ENCODE results near the gene VOPP1. TPM values are rescaled to one million over a fixed set of nuclear protein-coding genes. Genes with fewer than 3 reads are reported as not detected.

VOPP1 gene
- polyA plus RNA-seq, 3 donors from 2014 or later = 54.0 to 119 (median 57.9) TPM

DNA sequence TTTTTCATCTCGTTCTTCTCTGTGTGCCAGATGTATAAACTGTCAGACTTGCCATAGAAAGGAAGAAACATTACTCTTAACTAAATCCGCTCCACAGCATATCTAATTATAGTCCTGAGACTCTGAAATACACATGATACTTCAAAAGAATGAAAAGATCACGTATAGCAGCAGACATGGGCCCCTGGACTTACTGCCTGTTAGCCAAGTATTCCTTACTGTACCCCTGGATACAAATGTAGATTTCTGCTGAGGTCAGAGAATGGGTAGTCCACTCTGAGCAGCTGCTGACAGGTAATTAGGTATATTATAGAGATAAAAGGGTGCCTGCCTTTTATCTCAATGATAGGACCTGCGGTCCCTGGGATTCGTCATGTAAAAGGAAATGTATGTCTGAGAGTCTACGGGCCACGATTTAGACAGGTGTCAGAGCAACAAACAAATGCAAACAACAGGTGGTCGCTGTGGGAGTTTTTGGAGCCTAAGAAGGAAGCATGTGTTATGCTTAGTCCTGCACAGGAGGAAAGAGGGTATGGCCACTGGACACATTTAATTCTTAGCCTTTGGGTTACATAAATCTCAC lies 69.4 kb downstream of the VOPP1 start:
- peaks cover 63 to 84% of the 10 kb centered on the region in 2 donors for H3K4me1 Mint-ChIP-seq
- peaks cover 0 to 3% (median 0%) of the 10 kb centered on the region in 3 donors for H3K27me3 Mint-ChIP-seq (ENCODE audit: low read depth in 3 of 3)
- H3K36me3 Mint-ChIP-seq = no peaks in the 10 kb centered on the region
- DNase-seq = no peak
- H3K9me3 Mint-ChIP-seq = no peaks in the 10 kb centered on the region
- H3K4me3 Mint-ChIP-seq = no peak overlapping the region
- H3K27ac Mint-ChIP-seq = peak overlapping the region in 3 of 6 donors; percentile 6 to 66 (median 36)

DNA sequence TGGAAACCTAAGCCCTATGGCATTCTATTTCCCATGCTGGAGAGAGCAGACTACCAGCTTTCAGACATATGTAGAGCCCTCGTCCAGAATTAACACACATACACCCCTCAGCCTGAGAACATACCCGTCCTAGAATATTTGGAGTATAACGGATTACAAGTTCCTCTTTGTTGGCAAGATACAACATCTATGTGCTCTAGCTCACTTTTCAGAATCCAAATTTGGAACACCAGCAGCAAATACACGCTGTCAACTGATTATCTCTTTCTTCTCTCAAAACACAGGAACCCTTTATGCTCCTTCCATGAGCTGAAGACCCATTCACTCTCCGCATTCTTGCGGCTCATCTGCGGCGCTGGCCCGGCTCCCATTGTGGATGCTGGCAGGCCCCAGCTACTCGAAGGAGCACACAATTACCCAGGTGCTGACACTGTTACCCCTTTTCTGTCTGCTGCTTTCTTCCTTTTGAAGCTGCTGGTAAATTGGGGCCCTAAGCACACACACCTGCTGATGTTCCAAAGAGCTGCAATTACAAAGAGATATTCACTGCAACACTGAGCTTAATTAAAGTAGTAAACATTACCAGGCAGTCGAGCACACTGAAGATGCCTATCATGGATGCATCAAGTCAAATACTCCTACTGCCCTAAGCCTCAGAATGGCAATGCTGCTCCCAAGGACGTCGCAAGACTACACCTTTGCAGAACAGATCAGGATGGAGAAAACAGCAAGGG lies 70.0 kb downstream of the VOPP1 start:
- Mint-ChIP-seq H3K36me3 (no peaks in the 10 kb centered on the region), H3K4me1 (peaks cover 65 to 84% of the 10 kb centered on the region in 2 donors), H3K27me3 (ENCODE audit: low read depth in 3 of 3) (peaks cover 0 to 3% (median 0%) of the 10 kb centered on the region in 3 donors), H3K9me3 (no peaks in the 10 kb centered on the region), H3K27ac (no peak overlapping the region), H3K4me3 (no peak overlapping the region)
- DNase-seq = no peak

DNA sequence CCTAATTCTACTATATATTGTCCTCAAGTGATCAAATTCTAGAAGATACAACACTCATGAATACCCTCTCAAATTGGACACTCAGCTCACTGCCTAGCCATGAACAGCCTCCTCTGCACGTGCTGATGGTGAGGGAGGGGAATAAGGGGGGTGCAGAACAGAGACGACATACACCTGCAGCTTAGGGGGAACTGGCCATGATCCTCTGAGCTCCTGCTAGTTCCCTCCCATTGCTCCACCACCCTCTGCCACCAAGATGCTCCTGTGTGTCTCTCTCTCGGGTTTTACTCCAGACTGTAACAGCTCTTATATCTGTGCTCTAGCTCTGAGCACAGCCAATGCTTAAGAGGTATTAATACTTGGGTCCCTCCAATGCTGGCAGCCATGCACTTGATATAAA lies 70.7 kb downstream of the VOPP1 start:
- peaks cover 0 to 3% (median 0%) of the 10 kb centered on the region in 3 donors for H3K27me3 Mint-ChIP-seq (ENCODE audit: low read depth in 3 of 3)
- H3K36me3 Mint-ChIP-seq = peaks cover 0 to under 1% (median 0%) of the 10 kb centered on the region in 3 donors
- DNase-seq = no peak
- peaks cover 68 to 88% of the 10 kb centered on the region in 2 donors for H3K4me1 Mint-ChIP-seq
- no peaks in the 10 kb centered on the region for H3K9me3 Mint-ChIP-seq
- H3K4me3 Mint-ChIP-seq = no peak overlapping the region
- H3K27ac Mint-ChIP-seq = peak overlapping the region in 1 of 6 donors; percentile 55

DNA sequence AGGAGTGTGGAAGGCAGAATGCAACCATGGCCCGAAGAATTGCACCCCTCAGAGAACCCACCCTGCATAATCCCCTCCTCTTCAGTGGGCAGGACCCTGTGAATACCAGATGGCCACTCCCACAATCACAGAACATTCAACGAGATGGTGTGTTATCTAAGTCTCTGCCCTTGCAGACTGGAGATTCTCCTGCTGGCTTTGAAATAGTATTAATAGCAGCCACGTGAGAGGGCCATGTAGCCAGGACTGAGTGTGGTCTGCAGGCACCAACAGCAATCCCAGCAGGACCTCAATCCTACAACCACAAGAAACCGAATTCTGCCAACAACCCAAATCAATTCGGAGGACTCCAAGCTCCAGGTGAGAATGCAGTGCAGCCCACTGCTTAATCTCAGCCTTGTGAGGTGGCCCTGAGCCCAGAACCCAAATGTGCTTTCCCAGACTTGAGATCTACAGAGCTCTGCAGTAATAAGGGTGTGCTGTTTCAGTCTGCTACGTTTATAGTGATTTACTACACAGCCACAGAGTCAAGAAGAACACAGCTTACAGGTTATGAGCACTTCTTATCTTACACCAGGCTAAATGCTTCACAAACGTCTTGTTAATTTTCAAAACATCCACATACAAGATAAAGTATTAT lies 72.1 kb downstream of the VOPP1 start:
- Mint-ChIP-seq H3K27ac (peak overlapping the region in 2 of 6 donors; percentile 6 to 31), H3K9me3 (no peaks in the 10 kb centered on the region), H3K27me3 (ENCODE audit: low read depth in 3 of 3) (peaks cover 0 to 3% (median 0%) of the 10 kb centered on the region in 3 donors), H3K4me3 (peak overlapping the region in 1 of 5 donors; percentile 2), H3K36me3 (peaks cover 0 to 7% (median 0%) of the 10 kb centered on the region in 3 donors), H3K4me1 (peaks cover 76 to 100% of the 10 kb centered on the region in 2 donors)
- DNase-seq = no peak

DNA sequence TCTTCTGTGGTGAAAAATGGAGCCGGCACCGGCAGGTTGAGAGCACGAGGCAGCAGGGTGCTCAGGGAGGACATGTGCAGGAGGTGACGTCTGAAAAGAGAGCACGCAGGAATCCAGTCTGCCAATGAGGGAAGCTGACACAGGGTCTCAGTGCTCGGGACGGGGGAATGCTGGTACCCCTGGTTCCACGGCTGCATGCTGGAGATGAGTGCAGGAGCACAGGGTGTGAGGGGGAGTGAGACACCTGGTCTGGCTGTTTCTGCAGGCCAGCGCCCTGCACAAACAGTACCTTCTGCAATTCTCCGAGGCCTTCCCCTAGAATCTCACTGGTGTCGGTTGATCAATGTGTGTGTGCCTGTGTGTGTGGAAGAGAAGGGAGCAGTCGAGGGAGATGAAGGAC lies 72.7 kb downstream of the VOPP1 start:
- Mint-ChIP-seq H3K9me3 (no peaks in the 10 kb centered on the region), H3K27ac (peak overlapping the region in 3 of 6 donors; percentile 16 to 70 (median 31)), H3K27me3 (ENCODE audit: low read depth in 3 of 3) (peaks cover 0 to 3% (median 0%) of the 10 kb centered on the region in 3 donors), H3K4me3 (peak overlapping the region in 2 of 5 donors; percentile 7 to 8), H3K4me1 (peaks cover 76 to 96% of the 10 kb centered on the region in 2 donors), H3K36me3 (peaks cover 0 to 9% (median 0%) of the 10 kb centered on the region in 3 donors)
- DNase-seq = no peak

DNA sequence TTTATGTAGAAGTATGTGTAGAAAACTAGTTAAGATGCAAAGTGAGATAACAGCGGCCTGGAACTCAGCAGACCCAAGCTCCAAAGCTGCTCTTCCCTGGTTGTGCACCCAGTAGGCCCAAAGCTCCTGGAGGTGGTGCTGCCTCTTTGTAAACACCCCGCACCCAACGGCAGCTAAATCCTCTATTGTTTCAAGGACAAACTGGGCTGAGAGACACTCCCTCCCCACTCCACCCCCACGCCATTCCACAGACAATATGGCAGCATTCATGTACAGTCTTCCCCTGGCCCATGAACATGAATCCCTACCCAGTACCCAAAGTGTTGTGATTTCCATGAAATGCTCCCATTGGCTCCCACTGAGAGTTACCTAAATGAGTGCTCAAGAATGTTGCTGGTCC lies 73.5 kb downstream of the VOPP1 start:
- Mint-ChIP-seq H3K4me3 (peak overlapping the region; percentile 74 to 82 (median 76)), H3K27ac (peak overlapping the region; percentile 50 to 85 (median 69))

DNA sequence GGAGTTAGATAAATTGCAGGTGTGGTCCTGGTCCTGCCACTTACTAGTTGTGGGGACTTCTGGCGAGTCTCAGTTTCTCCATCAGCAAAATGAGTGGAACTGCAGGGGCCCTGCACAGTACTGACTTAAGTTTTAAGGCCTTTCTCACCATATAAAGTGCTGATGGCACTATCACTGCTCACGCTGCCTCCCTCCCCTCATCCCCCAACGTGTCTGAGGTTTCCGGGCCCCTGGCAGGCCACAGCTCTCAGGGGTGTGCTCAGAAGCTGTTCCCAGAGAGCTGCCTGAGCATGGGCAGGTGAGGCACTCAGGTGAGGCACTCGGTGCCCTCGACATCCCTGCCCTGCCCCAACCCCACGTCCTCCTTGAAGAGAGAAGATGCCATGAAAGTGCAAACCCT lies 74.2 kb downstream of the VOPP1 start:
- Mint-ChIP-seq H3K4me1 (peaks cover 69 to 91% of the 10 kb centered on the region in 2 donors), H3K4me3 (peak overlapping the region; percentile 74 to 82 (median 76)), H3K27me3 (ENCODE audit: low read depth in 3 of 3) (peaks cover 0 to 3% (median 0%) of the 10 kb centered on the region in 3 donors), H3K27ac (peak overlapping the region; percentile 52 to 90 (median 74)), H3K36me3 (peaks cover 0 to 17% (median 0%) of the 10 kb centered on the region in 3 donors), H3K9me3 (no peaks in the 10 kb centered on the region)
- peak; percentile 44 to 63 (median 55) for DNase-seq

More for the DNA sequence above, 73.5 kb downstream of the VOPP1 start:
- Mint-ChIP-seq H3K9me3 (no peaks in the 10 kb centered on the region), H3K4me1 (peaks cover 71 to 91% of the 10 kb centered on the region in 2 donors), H3K36me3 (peaks cover 0 to 12% (median 0%) of the 10 kb centered on the region in 3 donors), H3K27me3 (ENCODE audit: low read depth in 3 of 3) (peaks cover 0 to 3% (median 0%) of the 10 kb centered on the region in 3 donors)
- no peak for DNase-seq

DNA sequence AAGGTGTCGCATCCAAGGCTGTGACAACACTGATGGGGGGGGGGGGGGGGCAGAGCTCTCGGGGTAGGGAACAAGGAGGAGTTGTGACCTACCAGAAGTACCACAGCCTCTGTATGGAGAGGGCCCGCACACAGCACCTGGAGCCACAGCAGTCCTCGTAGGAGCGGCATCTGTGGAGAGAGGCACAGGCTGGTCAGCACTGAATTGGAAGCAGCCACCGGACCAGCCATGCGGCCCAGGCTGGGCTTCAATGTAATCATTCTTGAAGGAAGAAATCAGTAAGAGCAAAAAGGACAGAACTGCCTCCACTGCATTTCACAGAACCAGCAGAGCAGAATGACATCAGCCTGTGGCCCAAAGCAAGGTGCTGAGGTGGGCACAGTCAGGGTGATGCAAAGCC lies 74.8 kb downstream of the VOPP1 start:
- peak overlapping the region in 4 of 5 donors; percentile 33 to 82 (median 60) for H3K4me3 Mint-ChIP-seq
- peaks cover 0 to 23% (median 0%) of the 10 kb centered on the region in 3 donors for H3K36me3 Mint-ChIP-seq
- peaks cover 0 to 3% (median 0%) of the 10 kb centered on the region in 3 donors for H3K27me3 Mint-ChIP-seq (ENCODE audit: low read depth in 3 of 3)
- DNase-seq = no peak
- peaks cover 72 to 91% of the 10 kb centered on the region in 2 donors for H3K4me1 Mint-ChIP-seq
- H3K9me3 Mint-ChIP-seq = no peaks in the 10 kb centered on the region
- peak overlapping the region in 5 of 6 donors; percentile 52 to 90 (median 70) for H3K27ac Mint-ChIP-seq

DNA sequence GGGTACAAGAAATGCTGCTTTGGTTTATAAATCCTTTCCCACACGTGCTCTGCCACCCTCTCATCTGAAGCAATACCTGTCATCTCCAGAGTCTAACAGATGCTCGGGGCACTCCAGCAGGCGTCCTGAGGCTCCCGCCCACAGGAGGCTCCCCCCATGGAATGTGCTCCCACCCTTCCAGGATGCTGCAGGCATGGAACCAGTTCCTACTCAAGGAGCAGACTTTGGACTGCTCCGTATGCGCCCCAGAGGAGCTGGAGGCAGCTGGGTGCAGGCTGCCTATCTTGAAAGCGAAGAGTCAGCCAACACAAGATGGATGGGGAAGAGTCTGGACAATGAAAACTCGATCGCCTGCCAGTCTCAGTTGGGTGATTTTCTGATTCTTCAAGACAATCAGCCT lies 75.4 kb downstream of the VOPP1 start:
- peaks cover 0 to 3% (median 0%) of the 10 kb centered on the region in 3 donors for H3K27me3 Mint-ChIP-seq (ENCODE audit: low read depth in 3 of 3)
- H3K36me3 Mint-ChIP-seq = peaks cover 0 to 24% (median under 1%) of the 10 kb centered on the region in 3 donors
- H3K27ac Mint-ChIP-seq = peak overlapping the region in 5 of 6 donors; percentile 17 to 69 (median 35)
- no peak for DNase-seq
- H3K9me3 Mint-ChIP-seq = no peaks in the 10 kb centered on the region
- H3K4me3 Mint-ChIP-seq = peak overlapping the region in 2 of 5 donors; percentile 7 to 74
- H3K4me1 Mint-ChIP-seq = peaks cover 70 to 86% of the 10 kb centered on the region in 2 donors

DNA sequence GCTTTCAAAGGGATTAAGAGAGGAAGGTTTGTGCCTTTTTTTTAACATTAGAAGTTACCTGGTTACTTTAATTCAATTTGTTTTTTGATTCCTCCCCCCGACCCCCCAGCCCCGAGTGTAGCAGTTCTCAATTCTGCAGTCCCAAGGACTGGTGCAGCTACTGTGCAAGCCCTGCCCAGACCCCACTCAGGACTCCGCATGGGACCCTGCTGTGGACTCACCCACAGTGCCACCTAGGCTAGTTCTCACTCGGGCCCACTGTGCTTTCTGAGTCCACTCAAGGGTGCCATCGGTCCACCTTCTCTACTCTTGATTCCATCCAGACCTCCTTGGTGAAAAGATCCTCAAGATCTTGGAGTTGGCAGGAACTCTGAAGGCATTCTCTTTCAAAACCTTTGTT lies 77.4 kb downstream of the VOPP1 start:
- Mint-ChIP-seq H3K27ac (peak overlapping the region in 3 of 6 donors; percentile 20 to 39 (median 32)), H3K36me3 (peaks cover 4 to 34% (median 5%) of the 10 kb centered on the region in 3 donors), H3K4me1 (peaks cover 54 to 80% of the 10 kb centered on the region in 2 donors), H3K4me3 (no peak overlapping the region), H3K27me3 (ENCODE audit: low read depth in 3 of 3) (peaks cover 0 to 3% (median under 1%) of the 10 kb centered on the region in 3 donors), H3K9me3 (no peaks in the 10 kb centered on the region)
- no peak for DNase-seq

DNA sequence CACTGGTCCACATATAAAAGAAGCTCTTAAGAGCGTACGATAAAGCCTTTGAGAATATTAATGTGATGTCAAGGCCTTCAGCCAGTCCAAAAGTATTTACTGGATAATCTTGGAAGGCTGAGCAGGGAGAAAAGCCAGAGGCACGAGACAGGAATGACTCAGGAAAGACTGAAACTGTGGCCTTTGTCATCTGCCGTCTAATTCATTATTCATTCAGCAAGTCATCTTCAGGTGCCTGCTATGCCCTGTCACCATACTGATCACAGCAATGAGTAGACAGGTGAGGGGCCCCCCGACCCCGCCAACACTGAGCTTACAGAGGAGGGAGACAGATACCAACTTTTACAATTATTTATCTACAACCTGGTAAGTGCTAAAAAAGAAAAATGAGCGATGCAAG lies 78.9 kb downstream of the VOPP1 start:
- peaks cover 50 to 80% of the 10 kb centered on the region in 2 donors for H3K4me1 Mint-ChIP-seq
- peaks cover 0 to 3% (median 0%) of the 10 kb centered on the region in 3 donors for H3K27me3 Mint-ChIP-seq (ENCODE audit: low read depth in 3 of 3)
- H3K36me3 Mint-ChIP-seq = peaks cover 4 to 45% (median 12%) of the 10 kb centered on the region in 3 donors
- H3K9me3 Mint-ChIP-seq = no peaks in the 10 kb centered on the region
- no peak for DNase-seq
- H3K4me3 Mint-ChIP-seq = no peak overlapping the region
- no peak overlapping the region for H3K27ac Mint-ChIP-seq

DNA sequence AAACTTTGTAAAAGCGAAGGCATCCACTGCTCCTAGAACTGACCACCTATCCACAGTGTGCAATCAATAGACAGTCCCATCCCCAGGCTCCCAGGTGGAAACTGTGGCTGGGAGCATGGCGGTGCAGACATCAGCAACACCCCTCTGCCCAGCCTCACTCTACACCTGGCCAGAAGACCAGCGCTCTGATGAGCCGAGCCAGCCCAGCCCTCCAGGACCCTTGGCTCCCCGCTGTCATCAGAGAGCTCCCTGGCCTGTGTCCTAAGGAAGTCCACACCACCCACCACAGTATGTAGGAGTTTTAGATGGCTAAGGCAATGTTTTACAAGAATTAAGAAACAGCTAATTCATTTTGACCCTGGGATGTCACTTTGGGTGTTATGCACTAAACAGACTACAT lies 81.0 kb downstream of the VOPP1 start:
- Mint-ChIP-seq H3K27ac (peak overlapping the region in 1 of 6 donors; percentile 11), H3K9me3 (no peaks in the 10 kb centered on the region), H3K4me1 (peaks cover 44 to 78% of the 10 kb centered on the region in 2 donors), H3K27me3 (ENCODE audit: low read depth in 3 of 3) (peaks cover 0 to 5% (median 0%) of the 10 kb centered on the region in 3 donors), H3K36me3 (peaks cover 4 to 49% (median 18%) of the 10 kb centered on the region in 3 donors), H3K4me3 (no peak overlapping the region)
- no peak for DNase-seq

DNA sequence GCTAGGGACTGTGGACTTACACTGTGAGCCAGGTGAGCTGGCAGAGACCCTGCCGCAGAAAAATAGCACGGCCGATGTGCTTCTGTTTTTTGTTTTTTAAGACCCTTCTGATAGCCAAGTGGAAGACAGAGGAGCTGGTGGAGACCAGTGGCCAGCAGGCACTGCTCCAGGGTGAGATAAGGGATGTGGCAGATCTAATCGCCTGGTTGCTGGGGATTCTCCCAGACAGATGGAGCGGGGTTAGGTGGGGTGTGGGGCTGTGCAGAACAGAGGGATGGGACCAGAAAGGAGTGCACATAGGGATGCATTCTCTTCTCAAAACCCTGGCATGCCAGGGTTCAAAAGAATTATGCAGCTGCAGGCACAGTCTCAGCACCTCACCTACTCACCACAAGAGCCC lies 82.2 kb downstream of the VOPP1 start:
- peaks cover 4 to 48% (median 18%) of the 10 kb centered on the region in 3 donors for H3K36me3 Mint-ChIP-seq

More for the DNA sequence above, 82.2 kb downstream of the VOPP1 start:
- DNase-seq = no peak
- Mint-ChIP-seq H3K9me3 (no peaks in the 10 kb centered on the region), H3K4me3 (no peak overlapping the region), H3K27ac (peak overlapping the region in 1 of 6 donors; percentile 19), H3K4me1 (peaks cover 35 to 77% of the 10 kb centered on the region in 2 donors), H3K27me3 (ENCODE audit: low read depth in 3 of 3) (peaks cover 0 to 5% (median 0%) of the 10 kb centered on the region in 3 donors)
